HEK293 (cell line): ENCODE data around the gene IMPG1.

Experiments used
- CTCF ChIA-PET: fragments of 350-600 bp; formaldehyde crosslinking; extraction: SDS; loops from one replicate; lab custom pipeline; 2021; ENCODE audit warnings: antibody characterized with exemption; lab: Yijun Ruan, JAX
- POLR2A ChIA-PET: fragments of 300-600 bp; formaldehyde crosslinking; extraction: SDS; loops from one replicate; lab custom pipeline; 2020; ENCODE audit warnings: antibody characterized with exemption, inconsistent platforms; lab: Yijun Ruan, JAX
- H3K27ac ChIP-seq: fragments of 200-500 bp; sonication (Bioruptor generic); 2 replicates; pipeline ENCODE4 v1.5.1; 2014; ENCODE audit warnings: low read depth, low read length, control low read depth, inconsistent platforms; ENCODE audit errors: extremely low read depth
- H3K36me3 ChIP-seq, 2 experiments: fragments of 200-500 bp in 1 of 2; sonication (Bioruptor generic) in 1 of 2; 1 replicate in 1 of 2; 2 replicates in 1 of 2; pipeline ENCODE4 v1.5.1; 2014 to 2017; ENCODE audit warnings: inconsistent platforms in 2 of 2, low read length in 2 of 2; ENCODE audit not compliant: control insufficient read depth in 2 of 2, insufficient read depth in 1 of 2
- H3K4me1 ChIP-seq: fragments of 200-500 bp; sonication (Bioruptor generic); 2 replicates; pipeline ENCODE4 v1.5.1; 2014; ENCODE audit warnings: mild to moderate bottlenecking, low read length, inconsistent platforms; ENCODE audit not compliant: control insufficient read depth, insufficient read depth
- H3K4me3 ChIP-seq: 2 replicates; pipeline ENCODE4 v1.5.1; 2011; ENCODE audit warnings: low read depth, mild to moderate bottlenecking, control low read depth, low read length, moderate library complexity
- H3K9me3 ChIP-seq: fragments of 200-500 bp; sonication (Bioruptor generic); 2 replicates; pipeline ENCODE4 v1.5.1; 2014; ENCODE audit warnings: low read depth, low read length, inconsistent platforms; ENCODE audit not compliant: control insufficient read depth, insufficient read depth
- GLIS1 ChIP-seq: fragments of 450-650 bp; formaldehyde crosslinking; IDR thresholded peaks from 2 replicates; pipeline ENCODE4 v1.5.1; 2016; ENCODE audit warnings: missing biosample characterization, missing genetic modification characterization
- KLF1 ChIP-seq: fragments of 450-650 bp; formaldehyde crosslinking; IDR thresholded peaks from 2 replicates; pipeline ENCODE4 v1.5.1; 2016; ENCODE audit warnings: missing biosample characterization, missing genetic modification characterization
- KLF10 ChIP-seq: fragments of 450-650 bp; IDR thresholded peaks from 2 replicates; pipeline ENCODE4 v1.5.1; 2018; ENCODE audit warnings: missing biosample characterization, mild to moderate bottlenecking, missing genetic modification characterization
- RBAK ChIP-seq: fragments of 450-650 bp; formaldehyde crosslinking; IDR thresholded peaks from 2 replicates; pipeline ENCODE4 v1.5.1; 2016; ENCODE audit warnings: missing biosample characterization, missing genetic modification characterization
- TRIM28 ChIP-seq: IDR thresholded peaks from 2 replicates; pipeline ENCODE4 v1.6.1; 2011; ENCODE audit warnings: low read length, control low read depth, borderline replicate concordance
- ZNF121 ChIP-seq: fragments of 450-650 bp; formaldehyde crosslinking; IDR thresholded peaks from 2 replicates; pipeline ENCODE4 v1.5.1; 2016; ENCODE audit warnings: missing biosample characterization, missing genetic modification characterization
- ZNF184 ChIP-seq: fragments of 450-650 bp; IDR thresholded peaks from 2 replicates; pipeline ENCODE4 v1.5.1; 2018; ENCODE audit warnings: missing biosample characterization, mild to moderate bottlenecking, missing genetic modification characterization
- ZNF221 ChIP-seq: fragments of 450-650 bp; formaldehyde crosslinking; IDR thresholded peaks from 2 replicates; pipeline ENCODE4 v1.5.1; 2017; ENCODE audit warnings: missing biosample characterization, missing genetic modification characterization, borderline replicate concordance
- ZNF239 ChIP-seq: fragments of 450-650 bp; formaldehyde crosslinking; IDR thresholded peaks from 2 replicates; pipeline ENCODE4 v1.5.1; 2016; ENCODE audit warnings: missing biosample characterization, missing genetic modification characterization
- ZNF248 ChIP-seq: fragments of 450-650 bp; formaldehyde crosslinking; IDR thresholded peaks from 2 replicates; pipeline ENCODE4 v1.5.1; 2017; ENCODE audit warnings: missing biosample characterization, missing genetic modification characterization
- ZNF423 ChIP-seq: fragments of 450-650 bp; formaldehyde crosslinking; IDR thresholded peaks from 2 replicates; pipeline ENCODE4 v1.5.1; 2016; ENCODE audit warnings: missing biosample characterization, missing genetic modification characterization
- ZNF626 ChIP-seq: fragments of 450-650 bp; sonication (Bioruptor Pico); formaldehyde crosslinking; IDR thresholded peaks from 2 replicates; pipeline ENCODE4 v1.5.1; 2018; ENCODE audit warnings: missing biosample characterization, missing genetic modification characterization, inconsistent platforms
- ZNF629 ChIP-seq: fragments of 450-650 bp; formaldehyde crosslinking; IDR thresholded peaks from 2 replicates; pipeline ENCODE4 v1.5.1; 2017; ENCODE audit warnings: missing biosample characterization, missing genetic modification characterization
- ZNF658 ChIP-seq: fragments of 450-650 bp; formaldehyde crosslinking; IDR thresholded peaks from 2 replicates; pipeline ENCODE4; 2016; ENCODE audit warnings: missing biosample characterization, missing genetic modification characterization
- ZNF747 ChIP-seq: fragments of 450-650 bp; formaldehyde crosslinking; IDR thresholded peaks from 2 replicates; pipeline ENCODE4 v1.5.1; 2016; ENCODE audit warnings: missing biosample characterization, missing genetic modification characterization
- ZNF837 ChIP-seq: fragments of 450-650 bp; formaldehyde crosslinking; IDR thresholded peaks from 2 replicates; pipeline ENCODE4 v1.5.1; 2016; ENCODE audit warnings: missing biosample characterization, missing genetic modification characterization
- TF ChIP-seq, protein P1 (sequence below): fragments of 450-650 bp; formaldehyde crosslinking; IDR thresholded peaks from 2 replicates; pipeline ENCODE4 v1.5.1; 2016; ENCODE audit warnings: missing biosample characterization, missing genetic modification characterization
- TF ChIP-seq, protein P2 (sequence below): fragments of 450-650 bp; IDR thresholded peaks from 2 replicates; pipeline ENCODE4 v1.5.1; 2018; ENCODE audit warnings: missing biosample characterization, mild to moderate bottlenecking, missing genetic modification characterization
- TF ChIP-seq, protein P3 (sequence below): fragments of 450-650 bp; formaldehyde crosslinking; IDR thresholded peaks from 2 replicates; pipeline ENCODE4 v1.5.1; 2017; ENCODE audit warnings: missing biosample characterization, missing genetic modification characterization
- TF ChIP-seq, protein P4 (sequence below): fragments of 450-650 bp; formaldehyde crosslinking; IDR thresholded peaks from 2 replicates; pipeline ENCODE4 v1.5.0; 2017; ENCODE audit warnings: missing biosample characterization, missing genetic modification characterization, borderline replicate concordance
- TF ChIP-seq, protein P5 (sequence below): fragments of 450-650 bp; formaldehyde crosslinking; IDR thresholded peaks from 2 replicates; pipeline ENCODE4 v1.5.1; 2016; ENCODE audit warnings: missing biosample characterization, missing genetic modification characterization, low read depth

The IMPG1 gene

GRCh38 chr6:76073281-76073680 lies 819 bp upstream of the IMPG1 start:
- no peak for TF ChIP-seq KLF1 (tag by site-specific recombination)
- no peak for TF ChIP-seq ZNF629 (tag by site-specific recombination)
- TF ChIP-seq, protein P1, sequence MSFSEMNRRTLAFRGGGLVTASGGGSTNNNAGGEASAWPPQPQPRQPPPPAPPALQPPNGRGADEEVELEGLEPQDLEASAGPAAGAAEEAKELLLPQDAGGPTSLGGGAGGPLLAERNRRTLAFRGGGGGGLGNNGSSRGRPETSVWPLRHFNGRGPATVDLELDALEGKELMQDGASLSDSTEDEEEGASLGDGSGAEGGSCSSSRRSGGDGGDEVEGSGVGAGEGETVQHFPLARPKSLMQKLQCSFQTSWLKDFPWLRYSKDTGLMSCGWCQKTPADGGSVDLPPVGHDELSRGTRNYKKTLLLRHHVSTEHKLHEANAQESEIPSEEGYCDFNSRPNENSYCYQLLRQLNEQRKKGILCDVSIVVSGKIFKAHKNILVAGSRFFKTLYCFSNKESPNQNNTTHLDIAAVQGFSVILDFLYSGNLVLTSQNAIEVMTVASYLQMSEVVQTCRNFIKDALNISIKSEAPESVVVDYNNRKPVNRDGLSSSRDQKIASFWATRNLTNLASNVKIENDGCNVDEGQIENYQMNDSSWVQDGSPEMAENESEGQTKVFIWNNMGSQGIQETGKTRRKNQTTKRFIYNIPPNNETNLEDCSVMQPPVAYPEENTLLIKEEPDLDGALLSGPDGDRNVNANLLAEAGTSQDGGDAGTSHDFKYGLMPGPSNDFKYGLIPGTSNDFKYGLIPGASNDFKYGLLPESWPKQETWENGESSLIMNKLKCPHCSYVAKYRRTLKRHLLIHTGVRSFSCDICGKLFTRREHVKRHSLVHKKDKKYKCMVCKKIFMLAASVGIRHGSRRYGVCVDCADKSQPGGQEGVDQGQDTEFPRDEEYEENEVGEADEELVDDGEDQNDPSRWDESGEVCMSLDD (tag by site-specific recombination), result no peak
- TF ChIP-seq ZNF221 (tag by site-specific recombination), result no peak
- TF ChIP-seq ZNF837 (tag by site-specific recombination), result no peak
- TF ChIP-seq GLIS1 (tag by site-specific recombination), result no peak
- TF ChIP-seq, protein P2, sequence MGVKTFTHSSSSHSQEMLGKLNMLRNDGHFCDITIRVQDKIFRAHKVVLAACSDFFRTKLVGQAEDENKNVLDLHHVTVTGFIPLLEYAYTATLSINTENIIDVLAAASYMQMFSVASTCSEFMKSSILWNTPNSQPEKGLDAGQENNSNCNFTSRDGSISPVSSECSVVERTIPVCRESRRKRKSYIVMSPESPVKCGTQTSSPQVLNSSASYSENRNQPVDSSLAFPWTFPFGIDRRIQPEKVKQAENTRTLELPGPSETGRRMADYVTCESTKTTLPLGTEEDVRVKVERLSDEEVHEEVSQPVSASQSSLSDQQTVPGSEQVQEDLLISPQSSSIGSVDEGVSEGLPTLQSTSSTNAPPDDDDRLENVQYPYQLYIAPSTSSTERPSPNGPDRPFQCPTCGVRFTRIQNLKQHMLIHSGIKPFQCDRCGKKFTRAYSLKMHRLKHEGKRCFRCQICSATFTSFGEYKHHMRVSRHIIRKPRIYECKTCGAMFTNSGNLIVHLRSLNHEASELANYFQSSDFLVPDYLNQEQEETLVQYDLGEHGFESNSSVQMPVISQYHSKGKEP (tag by site-specific recombination), result no peak
- TF ChIP-seq RBAK, result no peak
- no peak for TF ChIP-seq ZNF239 (tag by site-specific recombination)
- TF ChIP-seq ZNF423, result no peak
- no peak for TF ChIP-seq TRIM28
- TF ChIP-seq, protein P3, sequence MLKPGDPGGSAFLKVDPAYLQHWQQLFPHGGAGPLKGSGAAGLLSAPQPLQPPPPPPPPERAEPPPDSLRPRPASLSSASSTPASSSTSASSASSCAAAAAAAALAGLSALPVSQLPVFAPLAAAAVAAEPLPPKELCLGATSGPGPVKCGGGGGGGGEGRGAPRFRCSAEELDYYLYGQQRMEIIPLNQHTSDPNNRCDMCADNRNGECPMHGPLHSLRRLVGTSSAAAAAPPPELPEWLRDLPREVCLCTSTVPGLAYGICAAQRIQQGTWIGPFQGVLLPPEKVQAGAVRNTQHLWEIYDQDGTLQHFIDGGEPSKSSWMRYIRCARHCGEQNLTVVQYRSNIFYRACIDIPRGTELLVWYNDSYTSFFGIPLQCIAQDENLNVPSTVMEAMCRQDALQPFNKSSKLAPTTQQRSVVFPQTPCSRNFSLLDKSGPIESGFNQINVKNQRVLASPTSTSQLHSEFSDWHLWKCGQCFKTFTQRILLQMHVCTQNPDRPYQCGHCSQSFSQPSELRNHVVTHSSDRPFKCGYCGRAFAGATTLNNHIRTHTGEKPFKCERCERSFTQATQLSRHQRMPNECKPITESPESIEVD (tag by site-specific recombination), result no peak
- no peak for TF ChIP-seq ZNF121
- POLR2A ChIA-PET, result no interaction called here

GRCh38 chr6:76057469-76057868 lies 15.0 kb downstream of the IMPG1 start:
- Histone ChIP-seq H3K4me3 (no peak overlapping the region), H3K27ac (no peak overlapping the region), H3K36me3 (no peaks in the 10 kb centered on the region), H3K9me3 (no peaks in the 10 kb centered on the region), H3K4me1 (no peaks in the 10 kb centered on the region)
- TF ChIP-seq, protein P4, sequence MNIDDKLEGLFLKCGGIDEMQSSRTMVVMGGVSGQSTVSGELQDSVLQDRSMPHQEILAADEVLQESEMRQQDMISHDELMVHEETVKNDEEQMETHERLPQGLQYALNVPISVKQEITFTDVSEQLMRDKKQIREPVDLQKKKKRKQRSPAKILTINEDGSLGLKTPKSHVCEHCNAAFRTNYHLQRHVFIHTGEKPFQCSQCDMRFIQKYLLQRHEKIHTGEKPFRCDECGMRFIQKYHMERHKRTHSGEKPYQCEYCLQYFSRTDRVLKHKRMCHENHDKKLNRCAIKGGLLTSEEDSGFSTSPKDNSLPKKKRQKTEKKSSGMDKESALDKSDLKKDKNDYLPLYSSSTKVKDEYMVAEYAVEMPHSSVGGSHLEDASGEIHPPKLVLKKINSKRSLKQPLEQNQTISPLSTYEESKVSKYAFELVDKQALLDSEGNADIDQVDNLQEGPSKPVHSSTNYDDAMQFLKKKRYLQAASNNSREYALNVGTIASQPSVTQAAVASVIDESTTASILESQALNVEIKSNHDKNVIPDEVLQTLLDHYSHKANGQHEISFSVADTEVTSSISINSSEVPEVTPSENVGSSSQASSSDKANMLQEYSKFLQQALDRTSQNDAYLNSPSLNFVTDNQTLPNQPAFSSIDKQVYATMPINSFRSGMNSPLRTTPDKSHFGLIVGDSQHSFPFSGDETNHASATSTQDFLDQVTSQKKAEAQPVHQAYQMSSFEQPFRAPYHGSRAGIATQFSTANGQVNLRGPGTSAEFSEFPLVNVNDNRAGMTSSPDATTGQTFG, result no peak
- CTCF ChIA-PET, result no interaction called here
- POLR2A ChIA-PET, result no interaction called here

More at GRCh38 chr6:76073281-76073680, 819 bp upstream of the IMPG1 start:
- Histone ChIP-seq H3K4me3 (no peak overlapping the region), H3K36me3 (no peaks in the 10 kb centered on the region), H3K27ac (no peak overlapping the region), H3K4me1 (no peaks in the 10 kb centered on the region), H3K9me3 (no peaks in the 10 kb centered on the region)
- CTCF ChIA-PET, result interaction anchor here (0.5 kb wide), 1 partner anchor 1814 kb away, joined by 3 read pairs; no protein-coding TSS in a partner anchor

GRCh38 chr6:76052314-76052713 lies 20.1 kb downstream of the IMPG1 start:
- H3K4me1 ChIP-seq, result no peaks in the 10 kb centered on the region
- CTCF ChIA-PET, result no interaction called here
- POLR2A ChIA-PET, result no interaction called here
- no peaks in the 10 kb centered on the region for H3K36me3 ChIP-seq
- no peak overlapping the region for H3K4me3 ChIP-seq
- no peak overlapping the region for H3K27ac ChIP-seq
- H3K9me3 ChIP-seq, result no peaks in the 10 kb centered on the region
- no peak for TF ChIP-seq ZNF747 (tag by site-specific recombination)
- TF ChIP-seq ZNF184 (tag by site-specific recombination), result no peak
- no peak for TF ChIP-seq KLF10 (tag by site-specific recombination)
- no peak for TF ChIP-seq ZNF626
- TF ChIP-seq, protein P5, sequence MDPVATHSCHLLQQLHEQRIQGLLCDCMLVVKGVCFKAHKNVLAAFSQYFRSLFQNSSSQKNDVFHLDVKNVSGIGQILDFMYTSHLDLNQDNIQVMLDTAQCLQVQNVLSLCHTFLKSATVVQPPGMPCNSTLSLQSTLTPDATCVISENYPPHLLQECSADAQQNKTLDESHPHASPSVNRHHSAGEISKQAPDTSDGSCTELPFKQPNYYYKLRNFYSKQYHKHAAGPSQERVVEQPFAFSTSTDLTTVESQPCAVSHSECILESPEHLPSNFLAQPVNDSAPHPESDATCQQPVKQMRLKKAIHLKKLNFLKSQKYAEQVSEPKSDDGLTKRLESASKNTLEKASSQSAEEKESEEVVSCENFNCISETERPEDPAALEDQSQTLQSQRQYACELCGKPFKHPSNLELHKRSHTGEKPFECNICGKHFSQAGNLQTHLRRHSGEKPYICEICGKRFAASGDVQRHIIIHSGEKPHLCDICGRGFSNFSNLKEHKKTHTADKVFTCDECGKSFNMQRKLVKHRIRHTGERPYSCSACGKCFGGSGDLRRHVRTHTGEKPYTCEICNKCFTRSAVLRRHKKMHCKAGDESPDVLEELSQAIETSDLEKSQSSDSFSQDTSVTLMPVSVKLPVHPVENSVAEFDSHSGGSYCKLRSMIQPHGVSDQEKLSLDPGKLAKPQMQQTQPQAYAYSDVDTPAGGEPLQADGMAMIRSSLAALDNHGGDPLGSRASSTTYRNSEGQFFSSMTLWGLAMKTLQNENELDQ (tag by site-specific recombination), result no peak
- no peak for TF ChIP-seq ZNF658 (tag by site-specific recombination)
- TF ChIP-seq ZNF248, result no peak
